CD4-positive, alpha-beta T cell treated with Interleukin-17A for 4 hours (primary cell): ENCODE data around the gene TEX29.

Experiments
- DNase-seq: peaks from one replicate; pipeline ENCODE4 v3.0.0-alpha.2; 2020; ENCODE audit warnings: mixed read lengths

TEX29 gene

GRCh38 chr13:111372651-111373425 lies 52.4 kb downstream of the TEX29 start:
- DNase-seq = peak; percentile 12

GRCh38 chr13:111373486-111373885 lies 53.0 kb downstream of the TEX29 start:
- DNase-seq = no peak

GRCh38 chr13:111380431-111380830 lies 60.0 kb downstream of the TEX29 start:
- DNase-seq = no peak

- DNase-seq = no peak
Measured at GRCh38 chr13:111382411-111382810, 62.0 kb downstream of the TEX29 start.

GRCh38 chr13:111382877-111383276 lies 62.4 kb downstream of the TEX29 start:
- no peak for DNase-seq

- DNase-seq = peak; percentile 37
Measured at GRCh38 chr13:111383591-111384440, 63.4 kb downstream of the TEX29 start.

- DNase-seq = peak; percentile 58
Measured at GRCh38 chr13:111384441-111385182, 64.2 kb downstream of the TEX29 start.

GRCh38 chr13:111385183-111385857 lies 64.9 kb downstream of the TEX29 start:
- peak; percentile 16 for DNase-seq

GRCh38 chr13:111387026-111387871 lies 66.8 kb downstream of the TEX29 start:
- DNase-seq = peak; percentile 26

- no peak for DNase-seq
Measured at GRCh38 chr13:111387945-111388600, 67.6 kb downstream of the TEX29 start.

- DNase-seq = peak; percentile 60
Measured at GRCh38 chr13:111388851-111389500, 68.5 kb downstream of the TEX29 start.

GRCh38 chr13:111389621-111390521 lies 69.4 kb downstream of the TEX29 start:
- no peak for DNase-seq

GRCh38 chr13:111390522-111391270 lies 70.3 kb downstream of the TEX29 start:
- DNase-seq = no peak

GRCh38 chr13:111392486-111392885 lies 72.0 kb downstream of the TEX29 start:
- no peak for DNase-seq

GRCh38 chr13:111393221-111393790 lies 72.9 kb downstream of the TEX29 start:
- DNase-seq = no peak
